HG03469 (cell line): ENCODE results near the gene SMYD1.

ENCODE experiments used
- ATAC-seq: cut with Tn5 transposase; IDR thresholded peaks from one replicate; pipeline ENCODE4 v1.9.1; 2021; ENCODE audit warnings: mild to moderate bottlenecking, moderate library complexity, moderate number of reproducible peaks; ENCODE audit not compliant: unreplicated experiment

Gene SMYD1

GRCh38 chr2:88121678-88122077 is 54.1 kb downstream of the SMYD1 start:
- no peak for ATAC-seq

GRCh38 chr2:88122141-88122884 is 54.7 kb downstream of the SMYD1 start:
- no peak for ATAC-seq

GRCh38 chr2:88123164-88123974 is 55.7 kb downstream of the SMYD1 start:
- ATAC-seq = no peak

- ATAC-seq = no peak
Measured at GRCh38 chr2:88123975-88124917, 56.6 kb downstream of the SMYD1 start.

GRCh38 chr2:88125344-88125923 is 57.8 kb downstream of the SMYD1 start:
- ATAC-seq = no peak

GRCh38 chr2:88125924-88126771 is 58.5 kb downstream of the SMYD1 start:
- no peak for ATAC-seq

GRCh38 chr2:88126772-88127637 is 59.4 kb downstream of the SMYD1 start:
- ATAC-seq = no peak

- no peak for ATAC-seq
Measured at GRCh38 chr2:88127638-88127887, 59.9 kb downstream of the SMYD1 start.

GRCh38 chr2:88127888-88128653 is 60.4 kb downstream of the SMYD1 start, which contains the start of gene FABP1:
Gene FABP1, minus strand, starts transcription at chr2:88128062. Its CDS starts 45 bp downstream, at chr2:88128017.
- ATAC-seq = no peak

GRCh38 chr2:88128654-88129312 is 61.2 kb downstream of the SMYD1 start:
- ATAC-seq = no peak

- ATAC-seq = no peak
Measured at GRCh38 chr2:88129313-88129959, 61.8 kb downstream of the SMYD1 start.

GRCh38 chr2:88131201-88131998 is 63.8 kb downstream of the SMYD1 start:
- no peak for ATAC-seq

- ATAC-seq = no peak
Measured at GRCh38 chr2:88131999-88132368, 64.4 kb downstream of the SMYD1 start.

GRCh38 chr2:88133875-88134274 is 66.2 kb downstream of the SMYD1 start:
- no peak for ATAC-seq

GRCh38 chr2:88136817-88137216 is 69.2 kb downstream of the SMYD1 start:
- no peak for ATAC-seq

GRCh38 chr2:88137833-88138232 is 70.2 kb downstream of the SMYD1 start:
- ATAC-seq = no peak
